GM12875 (cell line): ENCODE results near the gene PLAGL2.

Experiments used
- H3K4me3 ChIP-seq: one replicate; pipeline ENCODE4 v1.5.1; 2011; ENCODE audit warnings: low read depth, low read length, control low read depth
- TF ChIP-seq, protein P1 (sequence below): IDR thresholded peaks from 2 replicates; pipeline ENCODE4 v1.5.1; 2011; ENCODE audit warnings: low read depth, mild to moderate bottlenecking, control low read depth, inconsistent platforms, low read length, moderate library complexity, borderline replicate concordance; ENCODE audit not compliant: insufficient read depth

PLAGL2 gene

GRCh38 chr20:32236048-32236533 is 28.5 kb upstream of the PLAGL2 start:
- TF ChIP-seq, protein P1, sequence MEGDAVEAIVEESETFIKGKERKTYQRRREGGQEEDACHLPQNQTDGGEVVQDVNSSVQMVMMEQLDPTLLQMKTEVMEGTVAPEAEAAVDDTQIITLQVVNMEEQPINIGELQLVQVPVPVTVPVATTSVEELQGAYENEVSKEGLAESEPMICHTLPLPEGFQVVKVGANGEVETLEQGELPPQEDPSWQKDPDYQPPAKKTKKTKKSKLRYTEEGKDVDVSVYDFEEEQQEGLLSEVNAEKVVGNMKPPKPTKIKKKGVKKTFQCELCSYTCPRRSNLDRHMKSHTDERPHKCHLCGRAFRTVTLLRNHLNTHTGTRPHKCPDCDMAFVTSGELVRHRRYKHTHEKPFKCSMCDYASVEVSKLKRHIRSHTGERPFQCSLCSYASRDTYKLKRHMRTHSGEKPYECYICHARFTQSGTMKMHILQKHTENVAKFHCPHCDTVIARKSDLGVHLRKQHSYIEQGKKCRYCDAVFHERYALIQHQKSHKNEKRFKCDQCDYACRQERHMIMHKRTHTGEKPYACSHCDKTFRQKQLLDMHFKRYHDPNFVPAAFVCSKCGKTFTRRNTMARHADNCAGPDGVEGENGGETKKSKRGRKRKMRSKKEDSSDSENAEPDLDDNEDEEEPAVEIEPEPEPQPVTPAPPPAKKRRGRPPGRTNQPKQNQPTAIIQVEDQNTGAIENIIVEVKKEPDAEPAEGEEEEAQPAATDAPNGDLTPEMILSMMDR: no peak
- no peak overlapping the region for H3K4me3 ChIP-seq

- no peak overlapping the region for H3K4me3 ChIP-seq
- TF ChIP-seq, protein P1: no peak
Measured at GRCh38 chr20:32235331-32236047, 27.9 kb upstream of the PLAGL2 start.

DNA sequence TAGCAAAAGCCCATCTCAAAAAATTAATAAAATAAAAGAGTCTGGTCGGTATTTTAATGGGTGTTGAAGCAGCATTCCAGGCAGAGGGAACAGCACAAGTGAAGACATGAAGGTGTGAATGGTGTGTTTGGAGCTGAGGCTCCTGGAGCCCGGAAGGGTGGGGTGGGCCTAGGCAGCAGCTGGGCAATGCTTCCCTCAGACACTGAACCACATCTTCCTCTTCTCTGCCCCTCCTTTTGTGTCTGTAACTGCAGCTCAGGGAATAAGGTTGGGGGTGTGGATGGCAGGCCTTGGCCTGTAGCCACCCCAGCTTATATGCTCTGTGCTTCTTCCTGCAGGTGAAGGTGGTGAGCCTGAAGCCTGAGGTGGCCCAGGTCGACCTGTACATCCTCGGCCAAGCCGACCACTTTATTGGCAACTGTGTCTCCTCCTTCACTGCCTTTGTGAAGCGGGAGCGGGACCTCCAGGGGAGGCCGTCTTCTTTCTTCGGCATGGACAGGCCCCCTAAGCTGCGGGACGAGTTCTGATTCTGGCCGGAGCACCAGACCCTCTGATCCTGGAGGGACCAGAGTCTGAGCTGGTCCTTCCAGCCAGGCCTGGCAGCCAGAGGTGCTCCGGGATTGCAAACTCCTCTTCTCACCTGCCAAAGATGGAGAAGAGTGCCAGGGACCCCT is 26.7 kb upstream of the PLAGL2 start:
- no peak overlapping the region for H3K4me3 ChIP-seq
- TF ChIP-seq, protein P1: no peak

GRCh38 chr20:32233286-32233685 is 25.7 kb upstream of the PLAGL2 start:
- TF ChIP-seq, protein P1: no peak
- H3K4me3 ChIP-seq: no peak overlapping the region

DNA sequence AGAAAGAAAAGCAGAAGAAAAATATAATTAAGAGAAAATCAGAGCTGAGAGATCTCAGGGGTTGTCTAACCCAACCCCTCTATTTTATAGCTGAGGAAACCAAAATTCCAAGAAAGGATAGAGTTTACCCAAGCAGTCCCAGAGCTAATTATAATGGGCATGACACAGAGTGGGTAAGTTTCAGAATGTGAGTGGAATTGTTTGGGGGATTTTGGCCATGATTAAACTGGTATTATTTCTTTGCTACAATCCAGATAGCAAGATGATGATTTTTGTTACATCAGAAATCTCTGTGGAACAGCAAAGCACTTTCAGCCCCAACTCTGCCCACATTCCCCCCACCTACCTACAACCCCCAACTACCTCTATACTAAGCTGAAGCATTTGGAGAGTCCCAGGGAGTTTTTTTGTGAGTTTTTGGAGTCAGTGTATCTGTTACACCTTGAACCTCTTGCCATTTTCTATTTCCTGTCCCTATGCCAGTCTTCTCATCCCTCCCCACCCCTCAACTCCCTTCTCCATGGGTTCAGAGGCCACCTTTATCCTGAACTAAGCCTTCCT is 24.9 kb upstream of the PLAGL2 start:
- TF ChIP-seq, protein P1: no peak
- H3K4me3 ChIP-seq: no peak overlapping the region

DNA sequence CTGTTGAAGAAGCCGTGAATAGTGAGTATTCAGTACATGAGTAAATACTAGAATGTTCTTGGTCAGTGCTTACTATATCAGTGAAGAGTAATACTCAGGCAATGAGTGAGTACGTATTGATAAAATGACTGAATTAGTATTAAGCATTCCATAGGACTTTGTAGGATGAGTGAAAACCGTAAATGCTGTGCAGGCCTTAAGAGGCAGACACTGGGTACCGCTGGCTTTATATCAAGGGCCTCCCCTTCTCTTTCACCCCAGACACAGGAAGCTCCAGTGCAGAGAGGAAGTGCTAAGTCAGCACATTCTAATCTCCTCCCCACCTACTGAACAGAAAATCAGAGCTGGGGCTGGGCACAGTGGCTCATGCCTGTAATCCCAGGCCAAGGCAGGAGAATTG is 24.3 kb upstream of the PLAGL2 start:
- H3K4me3 ChIP-seq: no peak overlapping the region
- TF ChIP-seq, protein P1: no peak
